Measurements from ENCODE around the gene GABRD.

- TF ChIP-seq CTCF (IDR thresholded peaks at IDR 0.05) (no peak), POLR2A (IDR thresholded peaks at IDR 0.05) (no peak)
Measured at GRCh38 chr1:2003541-2004131, 15.5 kb upstream of the GABRD start, which contains the start of gene CFAP74.

Measured in adrenal gland (tissue), 5 donors.